HL-60/S4 treated with phorbol 12-myristate 13-acetate at 8.2 ng/mL for 4 days and 3 days (cell line): Measurements from ENCODE around the gene CHCHD1.
"Not testable (repeated sequence)": the region's sequence is repeated elsewhere in the genome, so short reads cannot be mapped to it uniquely, and the experiment has no call there.

ENCODE experiments used
- in situ Hi-C: fragments of 300-500 bp; cut with MboI; formaldehyde crosslinking; loops from 2 replicates; pipeline ENCODE4 v1.15.0; 2022; ENCODE audit warnings: low sequenced_read_pairs

The CHCHD1 gene

DNA sequence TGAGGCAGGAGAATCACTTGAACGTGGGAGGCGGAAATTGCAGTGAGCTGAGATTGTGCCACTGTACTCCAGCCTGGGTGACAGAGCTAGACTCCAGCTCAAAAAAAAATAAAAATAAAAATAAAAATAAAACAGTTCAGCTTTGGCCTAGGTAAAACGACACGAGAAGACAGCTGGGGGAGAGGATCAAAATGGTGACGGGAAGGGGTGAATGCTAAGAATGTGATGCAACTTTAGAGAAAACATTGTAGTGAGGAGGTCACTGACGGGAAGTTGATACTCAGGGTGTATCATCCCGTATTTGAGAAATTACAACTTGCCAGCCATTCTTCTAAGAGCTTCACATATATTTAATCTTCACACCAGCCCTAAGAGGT lies 28.5 kb downstream of the CHCHD1 start:
- in situ Hi-C loops = no loop called here

DNA sequence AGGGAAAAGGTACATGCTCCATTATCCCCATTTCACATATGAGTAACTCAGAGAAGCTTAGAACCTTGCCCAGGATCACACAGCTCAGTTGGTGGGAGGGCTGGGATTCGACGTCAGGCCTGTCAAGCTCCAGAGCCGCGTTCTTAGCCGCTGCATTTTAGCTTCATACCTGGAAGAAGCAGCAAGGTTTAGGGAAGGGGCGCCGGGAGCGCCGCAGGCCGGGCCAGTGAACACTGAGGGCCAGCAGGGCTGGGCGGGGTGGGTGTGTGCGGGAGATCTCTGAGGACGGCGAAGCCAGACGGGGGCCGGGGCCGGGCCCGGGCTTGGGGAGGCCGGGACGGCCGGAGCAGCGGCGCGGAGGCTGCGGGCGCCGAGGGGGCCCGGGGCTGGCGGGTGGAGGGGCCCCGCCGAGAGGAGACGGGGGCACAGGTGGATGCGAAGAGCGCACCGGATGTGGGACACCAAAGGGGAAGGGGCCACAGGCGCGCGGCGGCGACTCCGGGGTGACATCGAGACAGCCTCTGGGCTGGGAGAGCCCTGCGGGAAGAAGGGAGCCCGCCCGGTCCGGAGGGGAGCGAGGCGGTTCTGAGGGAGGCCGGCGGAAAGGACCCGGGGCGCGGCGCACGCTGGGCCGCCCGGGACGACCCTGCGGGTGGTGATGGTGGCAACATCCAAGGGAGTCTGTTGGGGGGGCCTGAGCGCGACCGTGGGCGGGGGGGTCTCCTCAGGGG lies 29.1 kb downstream of the CHCHD1 start:
- in situ Hi-C loops = no loop called here

DNA sequence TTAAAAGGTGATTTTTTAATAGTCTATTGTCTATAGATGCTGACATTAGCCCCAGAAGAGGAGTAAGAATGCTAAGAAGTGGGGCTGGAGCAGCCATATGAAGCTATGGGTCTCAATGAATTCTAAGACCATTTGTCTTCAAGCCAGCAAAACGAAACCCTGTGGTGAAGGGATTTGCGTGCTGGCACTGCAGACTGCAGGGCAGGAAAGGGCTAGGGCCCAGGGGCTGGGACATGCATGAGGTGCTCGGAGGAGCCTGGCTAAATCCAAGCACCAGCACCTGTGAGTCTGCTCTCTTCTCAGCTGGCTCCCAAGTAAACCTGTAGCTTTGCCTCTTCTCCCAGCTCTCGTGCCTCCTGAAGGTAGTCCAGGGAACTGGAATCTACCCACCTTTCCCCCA lies 30.8 kb downstream of the CHCHD1 start:
- in situ Hi-C loops = no loop called here

DNA sequence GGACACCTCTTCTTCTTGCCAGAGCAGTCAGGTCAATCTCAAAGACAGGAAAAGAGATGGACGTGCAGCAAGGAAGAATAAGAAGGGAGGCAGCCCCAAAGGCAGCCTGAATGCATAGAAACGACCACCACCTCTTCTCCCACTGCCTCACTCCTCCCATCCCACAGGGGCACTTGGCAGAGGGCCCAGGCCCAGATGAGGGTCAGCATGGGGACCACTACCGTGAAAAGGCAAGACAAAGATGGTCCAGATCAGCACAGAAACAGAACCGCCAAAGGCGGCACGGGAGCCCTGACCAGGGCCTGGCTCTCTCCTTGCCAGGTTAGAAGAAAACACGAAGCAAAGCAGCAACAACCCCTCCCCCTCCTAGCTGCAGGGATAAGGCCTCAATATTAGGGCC lies 31.5 kb downstream of the CHCHD1 start:
- in situ Hi-C loops = no loop called here

DNA sequence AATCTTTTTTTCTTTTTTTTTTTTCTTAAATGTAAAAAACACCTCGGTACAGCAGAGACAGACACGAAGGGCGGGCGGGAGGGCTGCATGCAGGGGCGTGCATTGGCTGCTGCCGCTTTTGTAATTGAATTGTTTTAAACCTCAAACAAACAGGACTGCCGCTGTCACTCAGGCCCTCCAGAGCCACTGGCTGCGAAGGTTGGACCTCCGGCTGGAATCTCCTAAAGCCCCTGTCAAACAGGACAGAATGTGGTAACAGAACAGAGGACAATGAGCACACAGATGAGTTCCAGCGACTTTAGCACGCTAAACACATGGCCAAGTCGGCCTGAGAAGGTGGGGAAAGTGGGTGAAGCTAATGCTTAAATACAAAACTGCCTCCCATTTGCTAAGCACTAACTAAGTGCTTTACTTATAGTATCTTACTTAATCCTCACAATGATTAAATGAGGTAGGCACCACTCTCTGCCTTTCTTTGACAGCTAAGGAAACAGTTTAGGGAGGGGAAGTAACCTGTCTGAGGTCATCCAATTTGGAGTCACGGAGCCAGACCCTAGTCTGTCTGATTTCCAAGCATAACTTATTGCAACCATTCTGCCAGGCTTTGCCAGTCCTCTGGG lies 32.5 kb downstream of the CHCHD1 start:
- in situ Hi-C loops = no loop called here

DNA sequence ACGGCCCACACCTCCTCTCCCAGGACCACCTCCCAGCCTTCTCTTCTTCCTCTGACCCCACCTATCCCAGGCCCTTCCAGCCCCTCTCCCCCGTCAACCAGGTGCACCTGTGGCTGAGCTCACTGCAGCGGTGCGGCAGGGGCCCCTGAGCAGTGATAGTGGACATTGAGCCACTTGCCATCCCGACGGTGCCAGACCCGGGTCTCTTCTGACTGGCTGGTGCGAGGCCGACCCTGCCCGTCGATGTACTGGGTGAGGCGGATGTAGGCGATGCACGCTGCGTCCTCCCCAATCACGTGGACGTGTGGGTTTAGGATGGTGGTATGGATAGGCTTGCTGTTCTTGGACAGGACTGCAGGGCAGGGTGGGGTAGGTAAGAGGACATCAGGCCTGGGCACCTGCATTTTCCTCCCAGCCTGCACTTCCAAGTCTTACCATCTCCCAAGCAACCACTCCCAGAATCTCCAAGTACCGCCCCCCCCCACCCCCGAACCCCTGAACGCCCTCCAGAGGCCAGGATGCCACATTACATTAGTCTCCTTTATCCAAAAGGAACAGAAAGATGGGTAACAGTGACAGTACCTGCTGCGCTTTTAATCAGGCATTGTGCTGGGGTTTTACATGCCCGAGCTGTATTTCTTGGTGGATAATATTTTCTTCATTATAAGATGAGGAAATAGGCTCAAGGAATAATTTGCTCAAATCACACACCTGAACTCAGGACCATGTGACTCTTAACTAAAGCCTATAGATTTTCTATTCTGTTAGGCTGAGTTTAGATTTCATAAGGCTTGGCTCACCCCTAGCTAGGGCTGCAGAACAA lies 33.3 kb downstream of the CHCHD1 start:
- in situ Hi-C loops = no loop called here

DNA sequence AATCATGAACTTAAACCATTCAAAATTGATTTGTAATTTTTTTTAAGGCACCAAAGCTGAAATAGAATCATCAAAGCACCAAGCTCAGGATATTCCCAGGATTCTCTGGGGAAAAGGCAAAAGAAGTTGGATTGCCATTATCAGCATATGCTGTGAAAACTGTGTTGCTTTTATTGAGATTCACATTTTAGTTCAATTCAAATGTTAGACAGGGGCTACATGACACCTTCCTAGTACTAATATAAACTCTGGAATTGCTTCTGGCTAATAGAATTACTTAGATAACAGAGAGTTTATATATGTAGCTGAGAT lies 33.8 kb downstream of the CHCHD1 start:
- in situ Hi-C loops = no loop called here

DNA sequence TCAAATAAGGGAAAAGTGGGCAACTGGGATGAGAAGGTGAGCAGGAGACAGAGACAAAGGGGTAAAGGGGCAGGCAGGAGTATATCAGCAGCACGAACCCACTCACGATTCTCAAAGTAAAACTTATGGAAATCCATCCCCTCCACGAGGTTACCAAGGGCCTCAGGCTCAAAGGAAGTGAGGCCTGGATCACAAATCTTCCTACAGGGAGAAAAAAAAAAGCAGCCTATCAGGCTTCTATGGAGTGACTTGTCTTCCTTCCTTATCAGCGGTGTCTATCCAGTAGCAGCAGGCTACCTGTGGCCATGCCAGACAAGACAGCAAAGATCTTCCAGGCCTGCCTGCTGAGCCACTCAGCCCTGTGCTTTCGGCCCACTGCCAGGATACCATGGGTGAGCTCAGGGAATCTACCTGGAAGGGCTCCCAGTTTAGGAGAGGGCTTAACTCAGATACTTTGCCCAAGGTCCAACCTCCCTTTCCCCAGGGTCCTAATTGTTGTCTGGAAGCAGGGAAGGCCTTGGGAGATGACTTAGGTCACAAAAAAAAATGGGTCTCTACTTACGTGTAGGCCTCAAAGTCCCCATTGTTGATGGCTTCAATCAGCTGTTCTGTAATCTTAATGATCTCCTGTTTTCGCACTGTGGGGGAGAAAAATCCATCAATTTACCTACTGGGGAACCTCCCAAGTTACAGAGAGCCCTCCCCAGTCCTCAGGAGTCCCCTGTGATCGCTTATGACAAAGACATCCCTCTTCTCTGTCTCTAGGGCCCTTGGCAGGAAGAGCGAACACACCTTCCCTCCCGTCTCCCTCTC lies 35.3 kb downstream of the CHCHD1 start:
- in situ Hi-C loops = no loop called here

DNA sequence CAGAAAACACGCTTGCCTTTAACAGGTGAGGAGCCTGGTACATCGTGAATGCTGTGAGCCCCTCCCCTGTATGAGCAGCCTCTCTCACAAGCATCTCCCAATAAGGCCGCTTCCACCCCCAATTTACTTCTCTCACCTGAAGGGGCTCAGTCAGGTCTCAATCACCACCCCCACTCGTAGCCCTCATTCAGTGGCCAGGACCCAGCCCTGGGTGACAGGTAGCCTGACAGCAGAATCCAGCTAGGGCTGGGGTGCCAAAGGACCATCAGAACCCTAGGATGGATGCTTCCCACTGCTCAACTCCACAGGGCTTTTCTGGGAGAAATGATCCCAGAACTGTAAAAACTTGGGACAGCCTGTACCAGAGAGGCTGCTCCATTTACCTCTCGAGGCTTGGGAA lies 36.0 kb downstream of the CHCHD1 start:
- in situ Hi-C loops = no loop called here

DNA sequence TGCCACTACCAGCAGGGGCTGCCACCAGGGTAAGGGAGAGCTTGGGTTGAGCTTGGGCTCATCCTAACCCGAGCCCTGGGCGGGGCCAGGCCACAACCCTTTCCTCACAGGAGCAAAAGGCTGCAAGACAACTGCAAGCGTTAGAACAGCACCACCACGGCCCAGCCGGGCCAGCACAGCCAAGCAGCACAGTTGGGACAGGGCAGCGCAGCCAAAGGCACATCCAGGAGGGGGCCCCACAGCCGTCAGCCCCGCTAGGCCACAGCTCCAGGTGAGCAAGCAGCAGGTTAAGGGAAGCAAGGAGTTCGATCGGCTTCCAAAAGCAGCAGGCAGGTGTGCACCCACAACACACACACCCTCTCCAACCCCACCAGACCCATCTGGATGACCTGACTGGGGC lies 36.6 kb downstream of the CHCHD1 start:
- in situ Hi-C loops = no loop called here

DNA sequence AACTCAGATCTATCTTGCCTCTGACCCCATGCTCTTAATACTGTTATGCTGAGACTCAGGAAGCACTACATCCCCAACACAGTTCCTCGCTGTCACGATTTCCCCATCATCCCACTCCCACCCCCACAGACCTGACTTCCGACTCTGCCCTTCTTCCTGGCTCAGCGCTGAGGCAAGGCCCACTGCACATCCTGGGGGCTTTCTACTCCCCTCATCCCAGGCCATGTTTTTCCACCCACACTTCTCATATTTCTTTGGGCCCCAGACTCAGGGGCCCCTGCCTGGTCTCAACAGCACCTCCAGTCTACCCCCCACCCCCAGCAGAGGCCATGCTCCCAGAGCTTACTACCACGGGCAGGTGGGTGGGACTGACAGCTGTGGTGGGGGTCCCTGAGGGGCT lies 37.2 kb downstream of the CHCHD1 start:
- in situ Hi-C loops = no loop called here

DNA sequence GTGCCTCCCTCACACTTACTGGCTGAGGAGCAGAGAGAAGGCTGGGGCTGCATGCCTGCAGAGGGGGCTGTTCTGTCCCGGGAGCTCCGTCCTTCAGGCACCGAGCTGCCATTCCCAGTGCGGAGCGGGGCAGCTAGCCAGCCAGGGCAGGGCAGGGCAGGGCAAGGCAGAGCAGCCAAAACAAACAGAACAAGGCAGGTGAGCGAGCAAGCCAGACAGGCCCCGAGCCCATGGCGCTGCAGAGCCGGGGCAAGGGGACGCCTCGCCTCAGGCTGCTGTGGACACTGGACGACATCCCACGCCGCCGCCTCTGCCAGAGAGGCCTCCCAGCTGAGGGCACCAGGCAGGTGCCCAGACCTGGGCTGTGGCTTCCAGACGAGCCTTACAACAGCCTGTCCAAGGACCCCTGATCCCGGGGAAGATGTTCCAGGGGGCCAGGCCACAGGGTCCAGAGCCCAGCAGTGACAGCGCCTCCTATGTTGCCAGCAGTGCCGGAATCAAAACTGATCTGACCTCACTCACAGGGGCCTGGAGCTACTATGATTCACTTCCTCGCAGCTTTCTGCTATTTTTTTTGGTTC lies 37.8 kb downstream of the CHCHD1 start:
- in situ Hi-C loops = no loop called here

DNA sequence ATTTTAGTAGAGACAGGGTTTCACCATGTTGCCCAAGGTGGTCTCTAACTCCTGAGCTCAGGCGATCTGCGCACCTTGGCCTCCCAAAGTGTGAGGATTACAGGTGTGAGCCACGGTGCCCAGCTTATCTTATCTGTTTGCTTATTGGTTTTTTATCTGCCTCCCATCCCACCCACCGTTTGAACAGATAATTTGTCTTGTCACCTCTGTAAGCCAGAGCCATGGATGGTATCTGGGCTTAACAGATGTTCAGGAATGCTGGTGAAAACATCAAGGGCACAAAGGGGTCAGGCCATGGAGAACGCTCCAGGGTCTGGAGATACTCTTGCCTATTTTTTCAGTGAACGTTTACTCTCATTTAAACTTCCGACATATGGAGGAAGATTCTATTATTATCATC lies 41.5 kb downstream of the CHCHD1 start:
- in situ Hi-C loops = no loop called here

DNA sequence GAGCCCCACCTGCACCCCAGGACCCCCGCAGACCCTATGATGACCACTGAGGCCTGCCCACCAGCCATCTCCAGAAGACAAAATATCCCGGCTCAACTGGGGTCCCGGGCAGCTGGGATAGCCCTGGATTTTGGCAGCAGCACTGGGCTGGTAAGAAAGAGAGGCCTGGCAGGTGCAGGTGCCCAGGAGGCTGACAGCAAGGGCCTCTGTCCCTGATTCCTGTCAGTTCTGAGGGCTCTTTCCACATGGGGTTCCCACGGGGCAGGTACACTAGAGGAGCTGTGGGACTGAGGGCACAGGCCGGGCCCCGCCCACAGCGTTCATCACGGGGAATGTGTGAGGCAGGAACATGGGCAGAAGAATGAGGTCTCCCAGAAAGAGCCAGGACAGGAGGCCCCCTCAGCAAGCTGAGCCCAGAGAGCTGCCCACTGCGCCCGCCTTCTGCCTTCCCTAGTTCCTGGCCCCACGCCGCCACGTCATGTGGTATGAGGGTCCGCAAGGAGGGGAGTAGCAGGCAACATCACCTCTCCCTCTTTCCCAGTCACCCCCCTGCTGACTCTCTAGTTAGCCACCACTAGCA lies 42.4 kb downstream of the CHCHD1 start:
- in situ Hi-C loops = no loop called here

DNA sequence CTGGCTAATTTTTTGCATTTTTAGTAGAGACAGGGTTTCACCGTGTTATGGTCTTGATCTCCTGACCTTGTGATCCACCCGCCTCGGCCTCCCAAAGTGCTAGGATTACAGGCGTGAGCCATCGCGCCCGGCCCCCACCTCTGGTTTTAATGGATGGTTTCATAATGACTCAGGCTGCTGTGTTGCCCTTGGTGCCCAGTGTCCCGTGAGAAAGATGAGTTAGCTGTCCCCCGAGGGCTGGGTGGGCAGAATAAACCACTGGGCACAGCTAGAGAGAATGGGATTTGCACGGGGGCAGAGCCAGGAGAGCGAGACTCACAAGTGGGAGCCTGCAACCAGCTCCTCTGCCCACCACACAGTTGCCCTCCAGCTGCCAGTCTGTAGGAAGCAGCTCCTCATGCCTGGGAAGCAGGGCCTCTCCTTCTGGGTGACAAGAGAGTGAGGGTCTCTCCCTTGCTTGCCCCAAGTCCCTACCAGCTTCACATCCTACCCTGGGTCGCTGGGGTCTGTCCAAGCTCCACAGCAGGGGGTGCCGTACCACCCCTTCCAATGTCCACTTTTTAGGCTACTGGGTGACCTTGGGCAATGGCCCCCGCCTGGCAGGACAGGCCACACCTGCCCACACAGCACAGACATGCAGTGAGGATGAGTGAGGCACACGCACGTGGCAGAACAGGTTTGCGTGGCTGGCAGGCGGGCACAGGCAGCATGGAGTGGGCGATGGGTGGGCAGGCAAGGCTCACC lies 45.7 kb downstream of the CHCHD1 start:
- in situ Hi-C loops = no loop called here

DNA sequence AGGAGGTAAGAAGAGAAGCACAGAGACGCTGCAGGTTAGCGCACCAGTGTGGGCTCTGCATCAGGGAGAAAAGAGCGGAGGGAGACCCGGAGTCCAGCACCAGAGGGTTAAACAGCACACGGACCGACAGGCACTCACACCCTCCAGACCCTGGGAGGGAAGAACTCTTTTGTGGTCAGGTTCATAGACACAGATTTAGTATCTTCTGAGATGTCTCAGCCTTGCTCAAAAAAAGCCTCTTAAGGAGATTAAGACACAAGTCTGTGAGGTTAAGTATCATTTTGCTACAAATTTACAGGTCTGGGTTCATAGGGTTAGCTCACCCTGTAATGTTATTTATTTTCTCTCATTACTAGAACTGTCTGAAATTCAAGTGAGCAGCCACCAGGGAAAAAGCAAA lies 46.3 kb downstream of the CHCHD1 start:
- in situ Hi-C loops = no loop called here

DNA sequence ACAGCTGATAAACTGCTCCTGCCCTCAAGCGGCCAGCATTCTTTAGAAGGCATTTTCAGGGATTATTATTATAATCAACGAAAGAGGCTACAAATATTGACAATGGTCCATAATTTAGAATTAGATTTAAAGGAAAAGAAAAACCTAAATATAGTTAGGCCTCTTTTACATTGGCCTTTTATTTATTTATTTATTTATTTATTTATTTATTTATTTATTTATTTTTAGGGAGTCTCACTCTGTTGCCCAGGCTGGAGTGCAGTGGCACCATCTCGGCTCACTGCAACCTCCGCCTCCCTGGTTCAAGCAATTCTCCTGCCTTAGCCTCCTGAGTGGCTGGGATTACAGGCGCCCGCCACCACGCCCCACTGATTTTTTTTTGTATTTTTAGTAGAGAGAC lies 47.2 kb downstream of the CHCHD1 start:
- in situ Hi-C loops = not testable (repeated sequence)
